PFSK-1 (cell line): ENCODE data around the gene TNS1.

ENCODE experiments used
- POLR2AphosphoS5 ChIP-seq: IDR thresholded peaks from 2 replicates; pipeline ENCODE4 v1.6.1; 2012; ENCODE audit warnings: low read depth, mild to moderate bottlenecking, control low read depth, low read length, moderate library complexity
- SIN3A ChIP-seq: IDR thresholded peaks from 2 replicates; pipeline ENCODE4 v1.6.1; 2012; ENCODE audit warnings: mild to moderate bottlenecking, low read length, moderate library complexity, borderline replicate concordance; ENCODE audit not compliant: insufficient read depth
- TF ChIP-seq, protein P1 (sequence below), 2 experiments: IDR thresholded peaks; 2 replicates each; pipeline versions ENCODE4 v1.6.1 to v1.8.0; 2011 to 2012; ENCODE audit warnings: low read depth in 2 of 2, low read length in 2 of 2, control low read depth in 1 of 2, inconsistent platforms in 1 of 2, mild to moderate bottlenecking in 1 of 2, moderate library complexity in 1 of 2; ENCODE audit not compliant: insufficient read depth in 1 of 2

DNA sequence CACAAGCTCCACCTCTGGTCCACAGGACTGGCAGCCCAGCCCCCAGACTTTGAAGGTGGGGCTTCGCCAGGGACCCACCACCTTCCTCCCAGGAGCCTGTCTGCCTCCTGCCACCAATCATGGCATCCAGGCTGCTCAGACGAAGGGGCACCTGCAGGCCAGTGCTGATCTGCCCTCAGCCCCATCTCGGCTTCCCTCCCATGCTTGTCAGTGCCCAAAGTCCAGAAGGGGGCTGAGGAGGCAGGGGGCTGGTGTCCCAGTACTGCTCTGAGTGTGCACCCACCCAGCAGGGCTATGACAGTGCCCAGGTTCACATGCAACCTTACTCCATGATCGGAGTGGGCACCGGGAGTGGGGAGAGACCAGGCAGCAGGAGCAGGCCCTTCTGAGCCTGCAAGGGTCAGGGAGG is 40.9 kb upstream of the TNS1 start:
- TF ChIP-seq POLR2AphosphoS5 (no peak), SIN3A (no peak)
- TF ChIP-seq, protein P1, sequence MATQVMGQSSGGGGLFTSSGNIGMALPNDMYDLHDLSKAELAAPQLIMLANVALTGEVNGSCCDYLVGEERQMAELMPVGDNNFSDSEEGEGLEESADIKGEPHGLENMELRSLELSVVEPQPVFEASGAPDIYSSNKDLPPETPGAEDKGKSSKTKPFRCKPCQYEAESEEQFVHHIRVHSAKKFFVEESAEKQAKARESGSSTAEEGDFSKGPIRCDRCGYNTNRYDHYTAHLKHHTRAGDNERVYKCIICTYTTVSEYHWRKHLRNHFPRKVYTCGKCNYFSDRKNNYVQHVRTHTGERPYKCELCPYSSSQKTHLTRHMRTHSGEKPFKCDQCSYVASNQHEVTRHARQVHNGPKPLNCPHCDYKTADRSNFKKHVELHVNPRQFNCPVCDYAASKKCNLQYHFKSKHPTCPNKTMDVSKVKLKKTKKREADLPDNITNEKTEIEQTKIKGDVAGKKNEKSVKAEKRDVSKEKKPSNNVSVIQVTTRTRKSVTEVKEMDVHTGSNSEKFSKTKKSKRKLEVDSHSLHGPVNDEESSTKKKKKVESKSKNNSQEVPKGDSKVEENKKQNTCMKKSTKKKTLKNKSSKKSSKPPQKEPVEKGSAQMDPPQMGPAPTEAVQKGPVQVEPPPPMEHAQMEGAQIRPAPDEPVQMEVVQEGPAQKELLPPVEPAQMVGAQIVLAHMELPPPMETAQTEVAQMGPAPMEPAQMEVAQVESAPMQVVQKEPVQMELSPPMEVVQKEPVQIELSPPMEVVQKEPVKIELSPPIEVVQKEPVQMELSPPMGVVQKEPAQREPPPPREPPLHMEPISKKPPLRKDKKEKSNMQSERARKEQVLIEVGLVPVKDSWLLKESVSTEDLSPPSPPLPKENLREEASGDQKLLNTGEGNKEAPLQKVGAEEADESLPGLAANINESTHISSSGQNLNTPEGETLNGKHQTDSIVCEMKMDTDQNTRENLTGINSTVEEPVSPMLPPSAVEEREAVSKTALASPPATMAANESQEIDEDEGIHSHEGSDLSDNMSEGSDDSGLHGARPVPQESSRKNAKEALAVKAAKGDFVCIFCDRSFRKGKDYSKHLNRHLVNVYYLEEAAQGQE (IDR thresholded peaks at IDR 0.05; ENCODE audit: insufficient read depth in 1 of 2, low read depth in 2 of 2, low read length in 2 of 2): no peak
